ENCODE data around the gene GLYATL1. TPM values are rescaled to one million over a fixed set of nuclear protein-coding genes. Genes with fewer than 3 reads are reported as not detected.
"Not testable (repeated sequence)": the region's sequence is repeated elsewhere in the genome, so short reads cannot be mapped to it uniquely, and the experiment has no call there.

GLYATL1 gene
- total RNA-seq, 1 experiment from 2014 or later: 0.69 TPM

- no peak for DNase-seq (ENCODE audit: low read depth)
Observed at GRCh38 chr11:58994171-58994570, 54.9 kb downstream of the GLYATL1 start.

- DNase-seq (ENCODE audit: low read depth): no peak
Observed at GRCh38 chr11:58998480-58999290, 59.4 kb downstream of the GLYATL1 start.

- DNase-seq (ENCODE audit: low read depth): no peak
Observed at GRCh38 chr11:58999291-58999680, 60.0 kb downstream of the GLYATL1 start.

- DNase-seq (ENCODE audit: low read depth): no peak
Observed at GRCh38 chr11:59000003-59000402, 60.7 kb downstream of the GLYATL1 start.

GRCh38 chr11:59002006-59002405 lies 62.7 kb downstream of the GLYATL1 start:
- DNase-seq (ENCODE audit: low read depth): not testable (repeated sequence)

Other genes starting within 250 kb of the GLYATL1 start
- not detected in 2 replicates for gene GLYAT, start 207.5 kb upstream of the GLYATL1 start, total RNA-seq (2014; rRNA removed)
- gene GLYATL2, start 94.8 kb upstream of the GLYATL1 start, total RNA-seq (2014; rRNA removed): 1.1 and 1.2 TPM in 2 replicates
- gene GLYATL1B, start 146.8 kb downstream of the GLYATL1 start, total RNA-seq (2014; rRNA removed): not detected in 2 replicates
- 37.0 and 38.9 TPM in 2 replicates for gene FAM111B, start 167.7 kb downstream of the GLYATL1 start, total RNA-seq (2014; rRNA removed)
- 80.3 and 80.8 TPM in 2 replicates for gene FAM111A, start 203.4 kb downstream of the GLYATL1 start, total RNA-seq (2014; rRNA removed)
- gene DTX4, start 232.6 kb downstream of the GLYATL1 start, total RNA-seq (2014; rRNA removed): 0.38 and 1.2 TPM in 2 replicates